ENCODE measurements around the gene MMAB.

Gene MMAB

GRCh38 chr12:109560867-109561710 is 12.2 kb downstream of the MMAB start:
- DNase-seq (ENCODE audit: low read depth in 3 of 3, low spot score in 1 of 3): no peak

- DNase-seq (ENCODE audit: low read depth in 3 of 3, low spot score in 1 of 3): no peak
Measured at GRCh38 chr12:109559601-109560000, 13.7 kb downstream of the MMAB start.

- DNase-seq (ENCODE audit: low read depth in 3 of 3, low spot score in 1 of 3): no peak
Measured at GRCh38 chr12:109559200-109559505, 14.2 kb downstream of the MMAB start.

GRCh38 chr12:109558374-109559199 is 14.7 kb downstream of the MMAB start:
- no peak for DNase-seq (ENCODE audit: low read depth in 3 of 3, low spot score in 1 of 3)

- DNase-seq (ENCODE audit: low read depth in 3 of 3, low spot score in 1 of 3): no peak
Measured at GRCh38 chr12:109557805-109558204, 15.5 kb downstream of the MMAB start.

GRCh38 chr12:109557200-109557599 is 16.1 kb downstream of the MMAB start:
- DNase-seq (ENCODE audit: low read depth in 3 of 3, low spot score in 1 of 3): no peak

- DNase-seq (ENCODE audit: low read depth in 3 of 3, low spot score in 1 of 3): no peak
Measured at GRCh38 chr12:109555431-109556315, 17.6 kb downstream of the MMAB start.

- no peak for DNase-seq (ENCODE audit: low read depth in 3 of 3, low spot score in 1 of 3)
Measured at GRCh38 chr12:109554761-109555160, 18.5 kb downstream of the MMAB start.

- no peak for DNase-seq (ENCODE audit: low read depth in 3 of 3, low spot score in 1 of 3)
Measured at GRCh38 chr12:109553906-109554500, 19.3 kb downstream of the MMAB start.

- no peak for DNase-seq (ENCODE audit: low read depth in 3 of 3, low spot score in 1 of 3)
Measured at GRCh38 chr12:109553483-109553882, 19.8 kb downstream of the MMAB start.

- no peak for DNase-seq (ENCODE audit: low read depth in 3 of 3, low spot score in 1 of 3)
Measured at GRCh38 chr12:109552971-109553370, 20.3 kb downstream of the MMAB start.

- no peak for DNase-seq (ENCODE audit: low read depth in 3 of 3, low spot score in 1 of 3)
Measured at GRCh38 chr12:109551108-109551507, 22.2 kb downstream of the MMAB start.

- DNase-seq (ENCODE audit: low read depth in 3 of 3, low spot score in 1 of 3): no peak
Measured at GRCh38 chr12:109550281-109550680, 23.0 kb downstream of the MMAB start.

GRCh38 chr12:109549613-109550270 is 23.6 kb downstream of the MMAB start:
- no peak for DNase-seq (ENCODE audit: low read depth in 3 of 3, low spot score in 1 of 3)

GRCh38 chr12:109548258-109548657 is 25.0 kb downstream of the MMAB start:
- DNase-seq (ENCODE audit: low read depth in 3 of 3, low spot score in 1 of 3): no peak

- DNase-seq (ENCODE audit: low read depth in 3 of 3, low spot score in 1 of 3): no peak
Measured at GRCh38 chr12:109547286-109547685, 26.0 kb downstream of the MMAB start.

GRCh38 chr12:109545826-109546225 is 27.5 kb downstream of the MMAB start:
- DNase-seq (ENCODE audit: low read depth in 3 of 3, low spot score in 1 of 3): no peak

GRCh38 chr12:109544955-109545531 is 28.3 kb downstream of the MMAB start:
- DNase-seq (ENCODE audit: low read depth in 3 of 3, low spot score in 1 of 3): no peak

GRCh38 chr12:109542876-109543275 is 30.4 kb downstream of the MMAB start:
- no peak for DNase-seq (ENCODE audit: low read depth in 3 of 3, low spot score in 1 of 3)

GRCh38 chr12:109542014-109542413 is 31.3 kb downstream of the MMAB start:
- DNase-seq (ENCODE audit: low read depth in 3 of 3, low spot score in 1 of 3): no peak

All from stimulated activated CD4-positive, alpha-beta T cell treated with anti-CD3 and anti-CD28 coated beads, TNF-alpha, amount 100 ng/mL, for 1 hour (primary cell).